ENCODE data around the gene PCDH9.

DNA sequence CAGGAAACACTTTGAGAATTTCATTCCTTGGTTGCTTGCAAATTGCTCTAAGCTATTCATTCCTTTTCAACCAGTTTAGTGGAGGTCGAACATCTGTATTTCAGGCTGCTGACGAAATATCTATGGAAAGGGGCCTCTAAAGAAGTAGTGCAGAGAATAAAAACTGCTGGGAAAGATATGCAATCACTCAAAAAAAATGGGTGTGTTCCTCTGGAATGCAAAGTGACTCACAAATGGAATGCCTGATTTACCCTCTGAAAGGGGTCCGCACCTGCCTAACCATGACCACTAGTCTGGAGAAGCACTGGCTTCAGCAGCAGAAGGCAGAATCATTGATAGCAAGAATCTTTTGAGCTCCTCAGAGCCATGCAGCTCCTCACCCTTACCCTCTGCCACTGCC is 129.4 kb downstream of the PCDH9 start:
- TF ChIP-seq, protein P1, sequence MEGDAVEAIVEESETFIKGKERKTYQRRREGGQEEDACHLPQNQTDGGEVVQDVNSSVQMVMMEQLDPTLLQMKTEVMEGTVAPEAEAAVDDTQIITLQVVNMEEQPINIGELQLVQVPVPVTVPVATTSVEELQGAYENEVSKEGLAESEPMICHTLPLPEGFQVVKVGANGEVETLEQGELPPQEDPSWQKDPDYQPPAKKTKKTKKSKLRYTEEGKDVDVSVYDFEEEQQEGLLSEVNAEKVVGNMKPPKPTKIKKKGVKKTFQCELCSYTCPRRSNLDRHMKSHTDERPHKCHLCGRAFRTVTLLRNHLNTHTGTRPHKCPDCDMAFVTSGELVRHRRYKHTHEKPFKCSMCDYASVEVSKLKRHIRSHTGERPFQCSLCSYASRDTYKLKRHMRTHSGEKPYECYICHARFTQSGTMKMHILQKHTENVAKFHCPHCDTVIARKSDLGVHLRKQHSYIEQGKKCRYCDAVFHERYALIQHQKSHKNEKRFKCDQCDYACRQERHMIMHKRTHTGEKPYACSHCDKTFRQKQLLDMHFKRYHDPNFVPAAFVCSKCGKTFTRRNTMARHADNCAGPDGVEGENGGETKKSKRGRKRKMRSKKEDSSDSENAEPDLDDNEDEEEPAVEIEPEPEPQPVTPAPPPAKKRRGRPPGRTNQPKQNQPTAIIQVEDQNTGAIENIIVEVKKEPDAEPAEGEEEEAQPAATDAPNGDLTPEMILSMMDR (IDR thresholded peaks at IDR 0.05): no peak
- TF ChIP-seq POLR2A (IDR thresholded peaks at IDR 0.05): no peak
